Endothelial cell (in vitro differentiated cells): ENCODE data around the gene RASGEF1C. TPM values are rescaled to one million over a fixed set of nuclear protein-coding genes. Genes with fewer than 3 reads are reported as not detected.

Experiments used
- DNase-seq: peaks from one replicate; pipeline ENCODE4 v3.0.0; 2021; ENCODE audit warnings: low spot score
- H3K27ac Mint-ChIP-seq: one replicate; pipeline ENCODE4 v1.8.0; 2021; ENCODE audit warnings: mixed read lengths, inconsistent platforms; ENCODE audit not compliant: unreplicated experiment
- H3K27me3 Mint-ChIP-seq: one replicate; pipeline ENCODE4 v1.8.0; 2021; ENCODE audit warnings: mild to moderate bottlenecking, moderate library complexity, mixed read lengths, inconsistent platforms; ENCODE audit not compliant: unreplicated experiment
- H3K36me3 Mint-ChIP-seq: one replicate; pipeline ENCODE4 v1.8.0; 2021; ENCODE audit warnings: mild to moderate bottlenecking, low read depth, mixed read lengths, inconsistent platforms; ENCODE audit not compliant: unreplicated experiment
- H3K4me1 Mint-ChIP-seq: one replicate; pipeline ENCODE4 v1.8.0; 2021; ENCODE audit warnings: mild to moderate bottlenecking, mixed read lengths, inconsistent platforms; ENCODE audit not compliant: unreplicated experiment
- H3K4me3 Mint-ChIP-seq: one replicate; pipeline ENCODE4 v1.8.0; 2021; ENCODE audit warnings: mild to moderate bottlenecking, mixed read lengths, inconsistent platforms; ENCODE audit not compliant: unreplicated experiment
- H3K9me3 Mint-ChIP-seq: one replicate; pipeline ENCODE4 v1.8.0; 2021; ENCODE audit warnings: mixed read lengths, inconsistent platforms; ENCODE audit not compliant: unreplicated experiment
- total RNA-seq: library from RNA; stranded (reverse); fragmentation: NEBNext Ultra II Directional; extraction: Animal tissue kit (Norgen Biotek cat#: 25700); gene quantifications from one replicate; pipeline ENCODE4 v1.2.1, GENCODE V29; 2021; ENCODE audit not compliant: unreplicated experiment
- TF ChIP-seq, protein P1 (sequence below): fragments of 200-600 bp; sonication (generic); IDR thresholded peaks from one replicate; pipeline ENCODE4 v1.5.0; 2021; ENCODE audit warnings: antibody characterized with exemption; ENCODE audit not compliant: unreplicated experiment

RASGEF1C gene
- total RNA-seq, 1 donor from 2014 or later, result 0.64 TPM

GRCh38 chr5:180187767-180188166, 21.2 kb downstream of the RASGEF1C start:
- no peaks in the 10 kb centered on the region for H3K27me3 Mint-ChIP-seq
- H3K4me3 Mint-ChIP-seq, result no peak overlapping the region
- TF ChIP-seq, protein P1, sequence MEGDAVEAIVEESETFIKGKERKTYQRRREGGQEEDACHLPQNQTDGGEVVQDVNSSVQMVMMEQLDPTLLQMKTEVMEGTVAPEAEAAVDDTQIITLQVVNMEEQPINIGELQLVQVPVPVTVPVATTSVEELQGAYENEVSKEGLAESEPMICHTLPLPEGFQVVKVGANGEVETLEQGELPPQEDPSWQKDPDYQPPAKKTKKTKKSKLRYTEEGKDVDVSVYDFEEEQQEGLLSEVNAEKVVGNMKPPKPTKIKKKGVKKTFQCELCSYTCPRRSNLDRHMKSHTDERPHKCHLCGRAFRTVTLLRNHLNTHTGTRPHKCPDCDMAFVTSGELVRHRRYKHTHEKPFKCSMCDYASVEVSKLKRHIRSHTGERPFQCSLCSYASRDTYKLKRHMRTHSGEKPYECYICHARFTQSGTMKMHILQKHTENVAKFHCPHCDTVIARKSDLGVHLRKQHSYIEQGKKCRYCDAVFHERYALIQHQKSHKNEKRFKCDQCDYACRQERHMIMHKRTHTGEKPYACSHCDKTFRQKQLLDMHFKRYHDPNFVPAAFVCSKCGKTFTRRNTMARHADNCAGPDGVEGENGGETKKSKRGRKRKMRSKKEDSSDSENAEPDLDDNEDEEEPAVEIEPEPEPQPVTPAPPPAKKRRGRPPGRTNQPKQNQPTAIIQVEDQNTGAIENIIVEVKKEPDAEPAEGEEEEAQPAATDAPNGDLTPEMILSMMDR, result no peak
- H3K27ac Mint-ChIP-seq, result no peak overlapping the region
- H3K4me1 Mint-ChIP-seq, result no peaks in the 10 kb centered on the region
- H3K9me3 Mint-ChIP-seq, result peaks cover 5% of the 10 kb centered on the region
- H3K36me3 Mint-ChIP-seq, result no peaks in the 10 kb centered on the region
- no peak for DNase-seq

DNA sequence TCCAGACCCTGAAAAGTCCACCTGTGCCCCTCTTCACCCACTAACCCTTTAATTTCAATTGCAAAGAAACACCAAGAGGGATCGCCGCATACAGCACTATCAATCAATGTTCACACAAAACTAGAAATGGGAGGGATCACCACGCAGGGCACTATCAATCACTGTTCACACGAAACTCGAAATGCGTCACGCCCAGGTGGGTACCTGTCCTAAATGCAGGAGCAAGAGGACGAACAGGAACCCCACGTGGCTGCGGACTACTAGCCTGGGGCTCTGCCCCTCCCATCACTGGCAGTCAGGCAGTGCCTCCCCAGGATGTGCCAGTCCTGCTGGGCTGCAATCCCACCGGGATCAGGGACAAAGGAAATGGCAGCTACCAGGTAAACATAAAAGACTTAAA, 28.2 kb downstream of the RASGEF1C start:
- peaks cover 8% of the 10 kb centered on the region for H3K9me3 Mint-ChIP-seq
- no peaks in the 10 kb centered on the region for H3K36me3 Mint-ChIP-seq
- TF ChIP-seq, protein P1, result no peak
- H3K27me3 Mint-ChIP-seq, result no peaks in the 10 kb centered on the region
- no peak for DNase-seq
- H3K27ac Mint-ChIP-seq, result no peak overlapping the region
- peaks cover 5% of the 10 kb centered on the region for H3K4me1 Mint-ChIP-seq
- no peak overlapping the region for H3K4me3 Mint-ChIP-seq

DNA sequence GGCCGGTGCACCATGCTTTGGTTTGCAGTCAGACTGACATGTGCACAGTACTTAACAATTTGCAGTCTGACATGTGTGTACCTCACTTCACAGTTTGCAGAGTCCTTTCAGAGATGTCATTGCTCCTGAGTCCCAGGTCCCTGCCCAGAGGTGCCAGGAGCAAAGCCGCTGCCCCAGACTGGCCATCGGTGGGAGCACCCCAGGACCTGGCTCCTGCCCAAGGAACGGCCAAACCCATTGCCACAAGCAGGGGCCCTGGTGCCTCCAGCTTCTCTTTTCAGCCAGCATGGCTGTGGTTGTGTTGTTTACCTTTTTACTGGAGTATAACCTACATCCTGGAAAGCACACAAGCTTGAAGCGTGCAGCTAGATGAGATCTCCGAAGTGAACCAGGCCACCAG, 28.6 kb downstream of the RASGEF1C start:
- H3K4me1 Mint-ChIP-seq, result peaks cover 5% of the 10 kb centered on the region
- DNase-seq, result no peak
- H3K27me3 Mint-ChIP-seq, result peaks cover 2% of the 10 kb centered on the region
- no peak overlapping the region for H3K27ac Mint-ChIP-seq
- TF ChIP-seq, protein P1, result no peak
- peaks cover 2% of the 10 kb centered on the region for H3K36me3 Mint-ChIP-seq
- no peak overlapping the region for H3K4me3 Mint-ChIP-seq
- peaks cover 8% of the 10 kb centered on the region for H3K9me3 Mint-ChIP-seq

GRCh38 chr5:180179442-180180420, 29.3 kb downstream of the RASGEF1C start:
- Mint-ChIP-seq H3K4me3 (peak overlapping the region; percentile 67), H3K27me3 (peaks cover 2% of the 10 kb centered on the region), H3K36me3 (peaks cover 4% of the 10 kb centered on the region), H3K27ac (no peak overlapping the region), H3K9me3 (peaks cover 8% of the 10 kb centered on the region), H3K4me1 (peaks cover 5% of the 10 kb centered on the region)
- TF ChIP-seq, protein P1, result no peak
- DNase-seq, result no peak
